T follicular helper cell (primary cell): ENCODE data around the gene PUSL1.

ENCODE experiments used
- DNase-seq: peaks from one replicate; pipeline ENCODE4 v3.0.0-alpha.2; 2020; ENCODE audit warnings: low read depth
- total RNA-seq, 2 experiments: gene quantifications; one replicate each; lab custom pipeline; 2026; lab: John Stamatoyannopoulos, UW

Gene PUSL1
- 17.8 to 18.6 reads per million in 2 experiments for total RNA-seq

- DNase-seq, result peak; percentile 83
Measured at GRCh38 chr1:1307923-1308755, at the start of gene PUSL1, which contains the start of gene ACAP3. Gene PUSL1, plus strand, starts transcription at chr1:1308597. Its CDS starts 47 bp downstream, at chr1:1308644. Gene ACAP3, minus strand, starts transcription at chr1:1307930. Its CDS starts 115 bp downstream, at chr1:1307815.

- no peak for DNase-seq
Measured at GRCh38 chr1:1259119-1259488, 49.3 kb upstream of the PUSL1 start.

- no peak for DNase-seq
Measured at GRCh38 chr1:1259540-1259939, 48.9 kb upstream of the PUSL1 start.

- DNase-seq, result no peak
Measured at GRCh38 chr1:1259951-1260600, 48.3 kb upstream of the PUSL1 start.

- no peak for DNase-seq
Measured at GRCh38 chr1:1260843-1261560, 47.4 kb upstream of the PUSL1 start.

GRCh38 chr1:1262071-1262470 lies 46.3 kb upstream of the PUSL1 start:
- DNase-seq, result no peak

- DNase-seq, result no peak
Measured at GRCh38 chr1:1262758-1263157, 45.6 kb upstream of the PUSL1 start.

- DNase-seq, result no peak
Measured at GRCh38 chr1:1264026-1264425, 44.4 kb upstream of the PUSL1 start.

- peak; percentile 18 for DNase-seq
Measured at GRCh38 chr1:1264868-1265272, 43.5 kb upstream of the PUSL1 start.

GRCh38 chr1:1267488-1268283 lies 40.7 kb upstream of the PUSL1 start:
- no peak for DNase-seq

GRCh38 chr1:1268284-1268682 lies 40.1 kb upstream of the PUSL1 start:
- no peak for DNase-seq

GRCh38 chr1:1270813-1271212 lies 37.6 kb upstream of the PUSL1 start:
- no peak for DNase-seq

GRCh38 chr1:1272341-1273208 lies 35.8 kb upstream of the PUSL1 start:
- no peak for DNase-seq

- no peak for DNase-seq
Measured at GRCh38 chr1:1273209-1273511, 35.2 kb upstream of the PUSL1 start.

GRCh38 chr1:1273512-1274298 lies 34.7 kb upstream of the PUSL1 start, which contains the start of gene UBE2J2:
Gene UBE2J2, minus strand, starts transcription at chr1:1273854. Its CDS starts 5,862 bp downstream, at chr1:1267992.
- peak; percentile 92 for DNase-seq

- no peak for DNase-seq
Measured at GRCh38 chr1:1274299-1274930, 34.0 kb upstream of the PUSL1 start.

GRCh38 chr1:1274931-1275431 lies 33.4 kb upstream of the PUSL1 start:
- no peak for DNase-seq

GRCh38 chr1:1275836-1276235 lies 32.6 kb upstream of the PUSL1 start:
- DNase-seq, result no peak

GRCh38 chr1:1278620-1279019 lies 29.8 kb upstream of the PUSL1 start:
- no peak for DNase-seq
